ENCODE results near the gene MAP2K7. TPM values are rescaled to one million over a fixed set of nuclear protein-coding genes. Genes with fewer than 3 reads are reported as not detected.

MAP2K7 gene
- total RNA-seq, 1 experiment from 2014 or later, result 46.1 TPM

DNA sequence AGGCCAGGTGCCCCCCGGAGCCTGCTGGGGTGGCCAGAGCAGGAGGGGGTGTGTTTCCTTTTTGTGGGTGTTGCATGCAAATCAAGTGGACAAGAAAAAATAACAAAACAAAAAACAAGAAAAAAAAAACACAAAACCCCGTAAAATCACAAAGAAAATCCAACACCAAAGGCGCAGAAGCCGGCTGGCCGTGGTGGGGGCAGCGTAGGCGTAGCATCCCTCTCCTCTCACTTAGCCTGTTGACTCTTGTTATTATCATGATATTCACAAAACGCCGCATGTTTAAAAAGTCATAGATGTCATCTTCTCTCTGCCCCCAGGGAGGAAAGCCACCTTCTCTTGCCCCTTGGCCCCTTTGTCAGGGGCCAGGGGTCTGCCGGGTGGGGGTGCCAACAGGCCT is 10.0 kb downstream of the MAP2K7 start:
- H3K9me3 ChIP-seq (ENCODE audit: low read depth, low read length, poor library complexity, severe bottlenecking), result no peaks in the 10 kb centered on the region
- BruUV-seq (replicated peaks), result TSS peak; percentile 75
- H3K36me3 ChIP-seq (ENCODE audit: insufficient read depth, low read length, poor library complexity, severe bottlenecking), result peaks cover 19% of the 10 kb centered on the region
- no peak for DNase-seq (ENCODE audit: low spot score)
- intact Hi-C loops (cut with micrococcal nuclease; ENCODE audit: unreplicated experiment), result no loop called here
- no peak for TF ChIP-seq EZH2 (IDR thresholded peaks at IDR 0.05; ENCODE audit: borderline replicate concordance, low read depth, low read length, poor library complexity, severe bottlenecking)
- no peak for TF ChIP-seq CTCF (conservative IDR thresholded peaks at IDR 0.05; ENCODE audit: low read depth, low read length)
- ChIA-PET CTCF (no interaction called here), POLR2A (ENCODE audit: low non-redundant PET) (no interaction called here)
- no peak overlapping the region for H3K27ac ChIP-seq (ENCODE audit: low read depth, low read length, poor library complexity, severe bottlenecking)
- H3K27me3 ChIP-seq (replicated peaks; ENCODE audit: insufficient read depth, low read depth, low read length, poor library complexity), result peaks cover 12% of the 10 kb centered on the region
- H3K4me3 ChIP-seq (ENCODE audit: low read depth, low read length, poor library complexity, severe bottlenecking), result no peak overlapping the region
- H3K4me1 ChIP-seq (ENCODE audit: insufficient read depth, low read length, poor library complexity, severe bottlenecking), result peaks cover 23% of the 10 kb centered on the region

DNA sequence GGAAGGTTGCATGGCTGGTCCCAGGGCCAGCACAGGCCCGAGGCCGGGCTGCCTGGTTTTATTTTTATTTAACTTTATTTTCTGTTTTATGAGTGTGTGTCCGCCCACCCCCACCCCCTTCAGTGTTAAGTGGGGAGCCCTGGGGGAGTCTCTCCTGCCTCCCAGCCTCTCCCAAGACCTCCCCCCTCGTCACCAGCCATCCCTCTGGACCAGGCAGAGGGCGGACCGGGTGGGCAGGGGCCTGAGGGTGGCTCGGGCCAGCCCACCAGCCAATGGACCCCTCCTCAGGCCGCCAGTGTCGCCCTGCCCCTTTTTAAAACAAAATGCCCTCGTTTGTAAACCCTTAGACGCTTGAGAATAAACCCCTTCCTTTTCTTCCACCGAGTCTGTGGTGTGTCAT is 10.4 kb downstream of the MAP2K7 start:
- no TSS peak for BruUV-seq (replicated peaks)
- intact Hi-C loops (cut with micrococcal nuclease; ENCODE audit: unreplicated experiment), result no loop called here
- ChIA-PET POLR2A (ENCODE audit: low non-redundant PET) (no interaction called here), CTCF (no interaction called here)
- no peak for DNase-seq (ENCODE audit: low spot score)
- no peaks in the 10 kb centered on the region for H3K9me3 ChIP-seq (ENCODE audit: low read depth, low read length, poor library complexity, severe bottlenecking)
- H3K36me3 ChIP-seq (ENCODE audit: insufficient read depth, low read length, poor library complexity, severe bottlenecking), result peaks cover 19% of the 10 kb centered on the region
- peaks cover 12% of the 10 kb centered on the region for H3K27me3 ChIP-seq (replicated peaks; ENCODE audit: insufficient read depth, low read depth, low read length, poor library complexity)
- H3K4me1 ChIP-seq (ENCODE audit: insufficient read depth, low read length, poor library complexity, severe bottlenecking), result peaks cover 23% of the 10 kb centered on the region
- no peak for TF ChIP-seq CTCF (conservative IDR thresholded peaks at IDR 0.05; ENCODE audit: low read depth, low read length)
- H3K4me3 ChIP-seq (ENCODE audit: low read depth, low read length, poor library complexity, severe bottlenecking), result no peak overlapping the region
- H3K27ac ChIP-seq (ENCODE audit: low read depth, low read length, poor library complexity, severe bottlenecking), result no peak overlapping the region

DNA sequence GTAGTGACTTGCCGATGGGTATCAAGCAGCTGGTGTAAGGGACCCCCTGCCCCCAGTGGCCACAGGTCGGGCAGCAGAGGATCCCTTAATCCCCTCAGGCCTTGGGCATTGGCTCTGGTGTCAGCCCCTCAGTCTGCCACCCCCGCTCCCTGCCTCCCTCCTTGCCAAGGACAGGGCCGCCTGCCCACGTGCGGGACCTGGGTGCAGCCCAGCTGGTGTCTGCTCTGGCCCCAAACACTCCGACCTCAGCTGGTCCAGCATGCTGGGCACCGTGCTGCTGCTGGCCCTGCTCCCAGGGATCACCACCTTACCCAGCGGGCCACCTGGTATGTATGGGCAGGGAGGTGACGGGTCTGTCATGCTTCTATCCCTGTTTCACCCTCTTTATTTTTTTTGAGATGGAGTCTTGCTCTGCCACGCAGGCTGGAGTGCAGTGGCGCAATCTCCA is 10.9 kb downstream of the MAP2K7 start, which contains the start of gene TGFBR3L:
Gene TGFBR3L (plus strand): TSS at position 233 of the 448 bp plus-strand sequence.
- H3K27ac ChIP-seq (ENCODE audit: low read depth, low read length, poor library complexity, severe bottlenecking), result no peak within 1 kb of the TSS
- H3K4me1 ChIP-seq (ENCODE audit: insufficient read depth, low read length, poor library complexity, severe bottlenecking), result peaks cover 25% of the 10 kb centered on the region
- POLR2A ChIA-PET (ENCODE audit: low non-redundant PET), result no interaction called here
- H3K9me3 ChIP-seq (ENCODE audit: low read depth, low read length, poor library complexity, severe bottlenecking), result no peaks in the 10 kb centered on the region
- H3K27me3 ChIP-seq (replicated peaks; ENCODE audit: insufficient read depth, low read depth, low read length, poor library complexity), result peaks cover 12% of the 10 kb centered on the region
- no TSS peak for BruUV-seq (replicated peaks)
- no peak for TF ChIP-seq CTCF (conservative IDR thresholded peaks at IDR 0.05; ENCODE audit: low read depth, low read length)
- no peak for TF ChIP-seq EZH2 (IDR thresholded peaks at IDR 0.05; ENCODE audit: borderline replicate concordance, low read depth, low read length, poor library complexity, severe bottlenecking)
- DNase-seq (ENCODE audit: low spot score), result no peak
- CTCF ChIA-PET, result no interaction called here
- intact Hi-C loops (cut with micrococcal nuclease; ENCODE audit: unreplicated experiment), result no loop called here
- no peak within 1 kb of the TSS for H3K4me3 ChIP-seq (ENCODE audit: low read depth, low read length, poor library complexity, severe bottlenecking)
- peaks cover 19% of the 10 kb centered on the region for H3K36me3 ChIP-seq (ENCODE audit: insufficient read depth, low read length, poor library complexity, severe bottlenecking)
